Measurements from ENCODE around the gene COL5A1.

The COL5A1 gene

DNA sequence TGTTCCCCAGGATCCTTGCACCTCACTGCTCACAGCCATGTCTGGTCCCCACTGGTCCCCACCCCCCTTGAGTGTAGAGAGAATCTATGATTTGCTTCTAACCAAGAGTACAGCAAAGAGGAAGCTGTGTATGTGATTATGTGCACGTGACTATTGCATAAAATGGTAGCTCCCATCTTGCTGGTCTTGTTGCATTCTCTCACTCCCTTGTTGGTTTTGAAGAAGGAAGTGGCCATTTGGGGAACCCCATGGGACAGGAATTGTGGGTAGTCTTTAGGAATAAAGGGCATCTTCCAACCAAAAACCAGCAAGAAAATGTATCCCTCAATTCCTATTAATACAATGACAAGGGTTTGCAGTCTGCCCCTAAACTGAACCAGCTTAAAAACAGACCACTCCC, 233.8 kb downstream of the COL5A1 start:
- no peak for DNase-seq (ENCODE audit: low read depth)

DNA sequence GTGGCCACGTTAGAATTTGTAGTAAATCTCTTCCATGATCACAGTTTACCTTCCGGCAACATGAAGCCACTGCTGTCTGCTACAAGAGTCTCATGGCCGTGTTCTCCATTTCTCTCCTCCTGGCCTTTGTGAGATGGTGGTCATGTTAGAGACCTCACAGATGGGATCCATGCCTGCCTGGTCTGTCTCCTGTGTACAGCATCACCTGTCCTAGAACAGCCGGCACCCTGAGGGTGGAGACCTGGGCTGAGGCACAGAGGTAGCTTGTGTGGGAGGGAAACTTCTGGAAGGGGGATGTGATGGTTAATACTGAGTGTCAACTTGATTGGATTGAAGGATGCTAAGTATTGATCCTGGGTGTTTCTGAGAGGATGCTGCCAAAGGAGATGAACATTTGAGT, 235.9 kb downstream of the COL5A1 start:
- DNase-seq (ENCODE audit: low read depth) = no peak

DNA sequence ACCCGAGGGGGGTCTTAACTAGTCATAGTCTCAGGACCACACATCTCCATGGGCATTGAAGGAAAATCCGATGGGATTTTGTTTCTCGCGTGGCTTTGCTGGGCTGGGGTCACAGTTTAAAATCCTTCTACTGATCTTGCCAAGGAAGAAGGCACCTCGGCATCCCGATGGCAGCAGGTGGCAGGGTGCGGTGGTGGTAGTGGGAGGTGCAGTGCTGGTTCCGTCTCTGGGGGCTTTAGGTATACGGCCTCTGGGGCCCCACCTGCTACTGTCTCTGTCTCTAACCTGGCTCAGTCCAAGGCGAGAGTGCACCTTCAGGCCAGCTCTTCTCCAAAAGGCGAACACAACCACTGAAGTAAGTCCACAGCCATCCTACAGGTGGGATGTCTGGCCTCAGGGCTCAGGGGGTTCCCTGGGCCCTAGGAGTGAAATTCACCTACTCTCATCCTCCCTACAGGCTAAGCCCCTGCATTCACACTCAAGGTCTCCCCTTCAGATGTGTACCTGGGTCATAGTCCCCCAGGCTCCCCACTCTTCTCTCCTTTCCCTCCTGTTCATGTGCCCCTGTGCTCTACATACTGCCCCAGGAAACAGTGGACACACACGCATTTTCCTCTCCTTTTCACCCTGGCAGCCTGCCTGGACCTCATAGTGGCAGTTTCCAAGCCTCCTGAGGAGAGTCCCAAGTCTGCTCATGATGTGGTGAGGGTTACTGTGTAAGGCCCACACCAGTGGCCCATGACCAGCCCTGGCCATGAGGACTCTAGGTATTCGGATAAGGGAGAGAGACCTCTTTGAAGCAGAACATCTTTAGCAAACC, 238.3 kb downstream of the COL5A1 start:
- DNase-seq (ENCODE audit: low read depth) = no peak

DNA sequence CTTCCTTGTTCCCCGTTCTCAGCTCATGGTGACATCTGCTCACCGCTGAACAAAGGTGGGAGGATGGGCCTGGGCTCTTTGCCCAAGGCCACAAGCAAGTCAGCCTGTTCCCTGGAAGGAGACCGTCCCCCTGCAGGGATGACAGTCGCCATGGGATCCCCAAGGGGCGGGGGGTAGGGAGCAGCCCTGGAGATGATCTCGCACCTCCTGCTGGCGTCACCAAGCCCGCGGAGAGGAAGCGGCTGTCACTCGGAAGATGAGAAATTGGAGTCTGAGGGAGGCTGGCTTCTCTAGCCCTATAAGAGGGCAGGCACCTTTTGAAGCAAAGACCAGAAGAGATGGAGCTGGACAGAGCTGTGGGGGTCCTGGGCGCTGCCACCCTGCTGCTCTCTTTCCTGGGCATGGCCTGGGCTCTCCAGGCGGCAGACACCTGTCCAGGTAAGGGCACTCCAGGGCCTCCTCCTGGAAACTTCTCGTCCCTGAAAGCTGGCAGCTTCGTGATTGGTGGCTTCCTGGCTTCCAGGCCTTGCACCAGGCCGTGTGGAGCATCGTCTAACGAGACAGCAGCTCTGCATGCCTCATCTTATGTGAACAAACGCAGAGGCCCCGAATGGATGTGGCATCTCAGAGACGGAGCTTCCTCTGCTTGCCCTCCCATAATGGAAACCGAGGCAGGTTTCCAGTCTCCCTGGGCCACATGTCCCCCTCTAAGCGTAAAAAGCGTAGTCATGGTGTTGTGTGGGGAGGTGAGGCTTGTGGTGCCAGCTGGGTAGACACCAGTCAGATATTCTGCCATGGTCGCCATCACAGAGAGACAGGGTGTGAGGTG, 239.1 kb downstream of the COL5A1 start, which contains the start of gene FCN2:
FCN2 (plus strand) TSS at position 327 of the 829 bp plus-strand sequence; CDS start at position 339, 12 bp downstream.
- DNase-seq (ENCODE audit: low read depth) = no peak

DNA sequence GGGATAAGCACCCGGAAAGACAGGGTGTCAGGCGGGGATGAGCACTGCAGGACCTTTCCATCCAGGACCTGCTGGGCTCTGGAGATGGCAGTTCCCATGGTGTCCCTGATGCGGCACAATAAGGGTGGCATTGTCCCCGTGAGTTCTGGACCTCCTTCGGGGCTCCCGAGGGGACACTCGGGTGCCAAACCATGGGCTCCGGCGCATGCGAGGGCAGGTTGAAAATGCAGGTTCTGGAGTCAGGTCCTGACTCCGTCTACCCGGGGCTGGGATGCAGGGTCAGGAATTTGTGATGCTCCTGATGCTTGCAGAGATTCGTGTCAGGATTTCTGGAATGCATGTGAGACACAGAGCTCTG, 239.7 kb downstream of the COL5A1 start:
- DNase-seq (ENCODE audit: low read depth) = no peak

DNA sequence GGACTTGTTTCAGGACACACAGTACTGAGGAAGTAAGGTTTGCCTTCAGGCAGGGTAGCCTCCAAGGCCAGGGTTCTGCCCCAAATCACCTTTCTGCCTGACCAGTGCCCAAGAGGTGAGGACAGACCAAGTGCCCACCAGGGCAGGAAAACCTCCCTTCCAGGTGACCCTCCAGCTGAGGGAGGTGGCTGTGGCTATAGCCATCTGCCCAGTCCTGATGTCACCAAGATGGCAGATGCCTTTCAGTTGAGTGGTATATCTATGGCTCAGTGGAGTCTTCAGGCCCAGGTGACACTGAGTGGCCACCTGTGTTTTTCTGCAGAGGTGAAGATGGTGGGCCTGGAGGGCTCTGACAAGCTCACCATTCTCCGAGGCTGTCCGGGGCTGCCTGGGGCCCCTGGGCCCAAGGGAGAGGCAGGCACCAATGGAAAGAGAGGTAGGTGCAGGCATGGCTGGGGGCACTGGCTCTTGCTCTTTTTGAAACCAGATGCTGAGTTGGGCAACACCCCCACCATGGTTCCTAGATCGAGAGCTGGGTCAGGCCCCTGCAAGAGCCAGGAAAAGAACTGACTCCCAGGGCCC, 240.7 kb downstream of the COL5A1 start:
- no peak for DNase-seq (ENCODE audit: low read depth)

DNA sequence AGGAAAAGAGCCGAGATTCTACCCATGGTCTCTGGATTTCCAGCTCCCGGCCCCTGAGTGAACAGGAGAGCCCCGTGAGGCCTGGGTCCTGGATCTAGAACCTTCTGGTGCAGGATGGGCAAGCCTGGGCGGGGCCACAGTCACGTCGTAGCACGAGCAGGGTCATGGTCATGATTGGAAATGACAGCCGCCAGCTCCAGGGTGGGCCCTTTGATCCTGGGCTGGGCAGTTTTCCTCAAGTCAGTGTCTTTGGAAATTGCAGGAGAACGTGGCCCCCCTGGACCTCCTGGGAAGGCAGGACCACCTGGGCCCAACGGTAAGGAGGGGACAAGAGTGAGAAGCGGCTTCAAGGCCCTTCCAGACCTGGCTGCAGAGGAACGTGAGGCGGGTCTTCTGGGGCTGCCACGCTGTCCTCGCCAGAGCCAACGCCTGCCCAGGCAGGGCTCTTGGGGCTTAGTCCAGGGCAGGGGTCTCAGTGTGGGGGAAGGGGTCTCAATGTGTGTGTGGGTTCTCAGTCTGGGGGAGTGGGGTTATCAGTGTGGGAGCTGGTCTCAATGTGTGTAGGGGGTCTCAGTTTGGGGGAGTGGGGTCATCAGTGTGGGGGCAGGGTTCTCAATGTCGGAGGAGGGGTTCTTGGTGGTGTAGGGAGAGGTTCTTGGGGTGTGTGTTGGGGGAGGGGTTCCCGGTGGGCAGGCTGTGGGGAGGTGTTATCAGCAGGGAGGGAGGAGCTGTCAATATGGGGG, 241.6 kb downstream of the COL5A1 start:
- DNase-seq (ENCODE audit: low read depth) = no peak

DNA sequence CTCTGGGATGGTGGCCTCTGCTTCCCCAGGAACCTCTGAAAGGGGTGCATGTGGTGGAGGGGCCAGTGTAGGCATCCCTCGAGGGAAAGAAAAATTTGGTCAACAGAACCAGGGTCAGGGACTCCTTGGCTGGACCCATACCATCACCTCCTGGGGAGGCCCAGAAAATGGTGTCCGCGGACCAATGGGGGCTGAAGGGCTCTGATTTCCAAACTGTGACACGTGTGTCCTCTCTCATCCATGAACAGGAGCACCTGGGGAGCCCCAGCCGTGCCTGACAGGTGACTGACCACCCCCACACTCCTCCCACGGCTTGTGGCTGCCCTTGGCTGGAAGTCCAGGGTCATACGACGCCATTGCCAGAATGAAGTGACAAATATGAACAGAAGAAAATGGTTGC, 242.9 kb downstream of the COL5A1 start:
- DNase-seq (ENCODE audit: low read depth) = no peak

DNA sequence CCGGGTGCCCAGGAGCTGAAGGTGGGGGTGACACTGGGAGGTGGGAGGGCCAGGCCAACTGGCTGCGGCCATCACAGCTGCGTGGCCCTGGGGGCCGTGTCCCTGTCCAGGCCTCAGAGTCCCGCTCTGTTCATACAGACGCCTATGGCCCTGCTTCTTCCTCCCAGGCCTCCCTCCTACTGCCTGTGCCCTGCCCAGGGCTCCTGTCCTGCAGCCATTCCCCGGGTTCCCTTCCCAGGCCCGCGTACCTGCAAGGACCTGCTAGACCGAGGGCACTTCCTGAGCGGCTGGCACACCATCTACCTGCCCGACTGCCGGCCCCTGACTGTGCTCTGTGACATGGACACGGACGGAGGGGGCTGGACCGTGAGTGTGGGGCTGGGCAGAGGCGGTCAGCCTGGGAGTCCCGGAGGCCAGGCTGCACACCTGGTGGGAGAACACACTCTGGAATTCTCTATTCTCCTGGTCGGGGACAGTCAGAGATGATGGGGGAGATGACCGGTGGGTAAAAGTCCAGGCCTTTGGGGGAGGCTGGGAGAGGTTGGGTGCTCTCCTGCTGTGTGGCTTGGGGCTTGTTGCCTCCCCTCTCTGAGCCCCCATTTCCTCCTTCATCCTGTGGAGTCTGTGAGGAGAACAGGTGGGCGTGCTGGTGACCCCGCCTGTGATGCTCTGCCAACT, 243.5 kb downstream of the COL5A1 start:
- DNase-seq (ENCODE audit: low read depth) = no peak

DNA sequence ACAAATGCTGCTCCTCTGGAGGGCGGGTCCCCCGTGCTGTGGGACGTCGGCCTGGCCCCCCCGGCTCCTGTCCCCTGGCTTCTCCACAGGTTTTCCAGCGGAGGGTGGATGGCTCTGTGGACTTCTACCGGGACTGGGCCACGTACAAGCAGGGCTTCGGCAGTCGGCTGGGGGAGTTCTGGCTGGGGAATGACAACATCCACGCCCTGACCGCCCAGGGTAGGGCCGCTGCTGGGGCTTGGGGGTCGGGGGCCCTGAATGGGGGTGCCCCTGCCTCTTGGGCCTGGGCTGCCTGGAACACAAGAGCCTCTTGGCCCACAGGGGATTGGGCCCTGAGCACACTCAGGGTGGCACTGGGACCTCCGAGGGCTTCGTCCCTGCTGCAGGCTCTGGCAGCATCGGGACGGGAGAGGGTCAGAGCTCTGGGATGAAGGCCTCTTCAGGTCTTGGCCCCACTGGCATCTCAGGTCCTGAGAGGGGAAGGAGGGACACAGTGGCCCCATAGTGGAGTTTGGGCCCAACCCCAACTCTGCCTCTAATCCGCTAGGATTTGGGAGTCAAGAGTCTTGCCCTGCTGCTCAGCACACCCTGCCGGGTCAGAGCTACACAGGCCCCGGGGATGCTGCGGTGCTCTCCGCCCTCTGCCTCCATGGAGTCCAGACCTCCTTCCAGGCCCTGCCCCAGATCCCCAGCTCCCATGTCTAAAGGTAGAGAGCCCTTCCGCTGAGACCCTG, 244.2 kb downstream of the COL5A1 start:
- DNase-seq (ENCODE audit: low read depth) = no peak

DNA sequence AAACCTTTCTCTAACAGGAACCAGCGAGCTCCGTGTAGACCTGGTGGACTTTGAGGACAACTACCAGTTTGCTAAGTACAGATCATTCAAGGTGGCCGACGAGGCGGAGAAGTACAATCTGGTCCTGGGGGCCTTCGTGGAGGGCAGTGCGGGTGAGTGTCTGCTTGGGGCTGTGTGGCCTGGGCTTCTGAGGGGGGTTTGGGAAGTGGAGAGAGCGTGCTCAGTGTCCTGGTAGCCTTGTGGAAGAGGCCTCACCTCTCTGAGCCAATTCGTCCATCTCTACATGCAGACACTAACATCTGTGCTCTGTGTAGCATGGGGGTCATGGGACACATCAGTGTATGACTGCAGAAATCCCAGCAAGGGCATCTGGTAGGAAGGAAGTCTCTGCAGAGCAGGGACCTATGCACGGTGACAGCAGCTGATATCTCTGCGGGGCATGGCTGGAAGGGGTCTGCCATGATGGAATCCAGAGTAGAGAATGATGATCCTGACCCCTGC, 244.9 kb downstream of the COL5A1 start:
- no peak for DNase-seq (ENCODE audit: low read depth)

DNA sequence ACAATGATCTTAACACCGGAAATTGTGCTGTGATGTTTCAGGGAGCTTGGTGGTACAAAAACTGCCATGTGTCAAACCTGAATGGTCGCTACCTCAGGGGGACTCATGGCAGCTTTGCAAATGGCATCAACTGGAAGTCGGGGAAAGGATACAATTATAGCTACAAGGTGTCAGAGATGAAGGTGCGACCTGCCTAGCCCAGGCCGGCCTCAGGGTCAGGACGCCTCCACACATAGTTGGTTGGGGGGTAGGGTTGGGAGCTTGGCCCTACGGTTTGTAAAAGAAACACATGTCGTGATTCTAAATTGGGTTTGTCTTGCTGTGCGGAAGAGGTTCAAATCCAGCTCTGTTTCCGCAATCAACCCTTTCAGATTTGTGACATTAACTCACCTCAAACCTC, 245.6 kb downstream of the COL5A1 start:
- DNase-seq (ENCODE audit: low read depth) = no peak

DNA sequence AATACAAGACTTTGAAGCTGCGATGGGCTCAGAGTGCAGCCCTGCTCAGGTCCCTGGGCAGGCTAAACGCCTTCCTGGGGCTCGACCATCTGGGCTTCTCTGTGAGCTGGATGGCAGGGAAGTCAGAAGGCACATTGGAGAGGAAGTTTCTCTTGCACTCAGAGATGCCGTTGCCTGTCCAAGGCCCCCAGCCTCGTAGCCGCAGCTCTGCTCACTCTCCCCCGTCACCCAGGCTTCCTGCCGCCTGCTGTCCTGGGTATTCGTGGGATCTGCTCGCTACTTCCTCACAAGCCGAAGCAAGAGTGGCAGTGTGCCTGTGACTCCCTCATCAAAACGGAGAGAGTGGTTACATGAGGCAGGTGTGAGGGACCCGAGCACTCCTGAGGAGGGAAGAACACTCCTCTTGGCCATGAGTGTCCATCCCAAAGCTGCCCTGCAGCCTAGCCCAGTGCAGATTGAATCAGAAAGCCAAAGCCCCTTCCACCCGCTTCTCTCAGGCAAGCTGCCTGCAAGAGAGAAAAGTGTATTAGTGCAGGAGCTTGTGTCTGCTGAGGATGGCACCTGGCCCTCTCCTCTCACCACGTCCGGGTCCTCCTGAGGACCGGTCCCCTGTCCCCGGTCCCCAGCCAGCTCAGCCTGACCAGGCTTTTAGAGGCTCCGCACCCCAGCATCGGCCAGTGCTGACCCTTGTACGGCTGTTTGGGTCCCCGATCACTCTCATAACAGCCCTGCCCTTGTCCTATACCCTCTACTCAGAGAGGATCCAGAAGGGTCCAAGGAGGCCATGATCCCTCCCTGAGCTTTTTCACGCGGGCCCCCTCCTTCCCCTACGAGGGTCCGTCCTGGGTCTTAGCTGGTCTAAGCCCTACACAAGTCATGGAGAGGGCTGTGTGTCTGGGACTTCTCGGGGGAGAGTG, 246.3 kb downstream of the COL5A1 start:
- DNase-seq (ENCODE audit: low read depth) = no peak

DNA sequence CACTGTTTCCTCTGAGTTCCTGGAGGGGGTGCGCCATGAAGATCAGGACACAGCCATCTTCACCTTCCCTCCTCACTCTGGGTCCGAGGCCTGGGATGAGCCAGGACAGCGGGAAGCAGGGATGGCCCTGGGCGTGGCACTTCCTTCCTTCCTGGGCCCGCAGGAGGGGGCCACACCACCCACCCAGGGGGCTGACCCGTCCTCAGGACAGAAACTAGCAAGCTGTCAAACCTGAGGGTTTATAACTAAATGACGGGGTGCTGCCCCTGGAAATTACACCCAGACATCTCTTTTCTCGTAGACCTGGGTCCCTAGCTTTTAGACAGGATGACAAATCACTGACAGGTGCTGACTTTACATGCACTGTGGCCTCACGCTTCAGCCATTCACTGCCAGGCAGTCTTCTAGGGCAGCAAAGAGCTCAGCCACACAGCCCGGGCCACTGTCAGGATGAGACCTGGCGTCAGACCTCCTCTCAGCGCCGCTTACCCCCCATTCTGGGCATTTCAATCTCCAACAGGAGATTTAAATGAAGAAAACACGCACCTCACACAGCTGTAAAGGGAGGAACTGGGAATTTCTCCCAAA, 247.1 kb downstream of the COL5A1 start:
- no peak for DNase-seq (ENCODE audit: low read depth)

DNA sequence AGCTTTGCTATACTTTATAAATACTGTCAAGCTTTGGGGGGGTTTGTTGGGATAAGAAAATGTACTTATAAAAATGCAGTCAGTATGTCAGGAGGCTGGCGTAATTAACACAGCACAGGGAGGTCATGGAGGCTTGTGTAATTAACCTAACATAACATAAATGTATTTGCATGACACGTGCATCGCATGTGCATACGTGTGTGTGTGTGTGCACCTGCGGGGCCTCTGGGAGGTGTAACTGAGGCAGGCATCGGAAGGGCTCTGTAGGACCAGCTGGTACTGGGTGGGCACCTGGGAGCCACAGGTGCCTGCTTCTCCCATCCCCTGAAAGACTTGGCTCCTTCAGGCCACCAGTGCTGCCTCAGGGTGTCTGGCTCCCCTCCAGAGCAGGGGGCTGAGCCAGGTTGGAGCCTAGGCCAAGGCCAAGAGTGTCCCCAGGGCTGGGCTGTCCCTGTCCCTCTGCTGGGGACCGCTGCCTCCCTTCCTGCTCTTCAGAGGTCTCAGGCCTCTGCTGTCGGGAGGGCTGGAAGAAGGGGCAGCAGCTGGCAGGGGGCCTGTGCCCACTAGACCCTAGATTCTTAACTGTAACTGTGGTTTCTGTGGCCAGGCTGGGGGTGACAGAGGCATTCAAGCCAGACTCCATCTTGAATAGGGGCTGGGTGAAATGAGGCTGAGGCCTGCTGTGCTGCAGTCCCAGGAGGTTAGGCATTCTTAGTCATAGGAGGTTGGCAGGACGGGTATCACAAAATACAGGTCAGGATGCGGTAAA, 248.0 kb downstream of the COL5A1 start:
- no peak for DNase-seq (ENCODE audit: low read depth)

DNA sequence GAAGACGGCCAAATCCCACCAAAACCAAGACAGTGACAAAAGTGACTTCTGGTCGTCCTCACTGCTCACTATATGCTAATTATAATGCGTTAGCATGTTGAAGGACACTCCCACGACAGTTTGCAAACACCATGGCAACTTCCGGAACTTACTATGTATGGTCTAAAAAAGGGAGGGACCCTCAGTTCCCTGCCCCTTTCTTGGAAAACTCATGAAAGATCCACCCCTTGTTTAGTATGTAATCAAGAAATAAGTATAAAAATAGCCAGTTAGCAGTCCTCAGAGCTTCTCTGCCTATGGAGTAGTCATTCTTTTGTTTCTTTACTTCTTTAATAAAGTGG, 248.5 kb downstream of the COL5A1 start:
- DNase-seq (ENCODE audit: low read depth) = no peak

DNA sequence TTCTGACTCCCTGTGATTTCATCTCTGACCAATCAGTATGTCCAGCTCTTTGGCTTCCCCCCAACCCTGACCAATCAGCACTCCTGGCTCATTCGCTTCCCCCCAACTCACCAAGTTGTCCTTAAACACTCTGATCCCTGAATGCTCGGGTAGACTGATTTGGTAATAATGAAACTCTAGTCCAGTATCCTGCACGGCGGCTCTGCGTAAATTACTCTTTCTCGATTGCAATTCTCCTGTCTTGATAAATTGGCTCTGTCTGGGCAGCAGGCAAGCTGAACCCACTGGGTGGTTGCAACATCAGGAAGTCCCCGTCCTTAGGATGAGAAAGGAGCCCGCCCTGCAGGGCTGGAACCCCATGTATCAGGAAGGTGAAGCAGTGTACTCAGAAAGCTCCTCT, 249.4 kb downstream of the COL5A1 start:
- peak; percentile 8 for DNase-seq (ENCODE audit: low read depth)

DNA sequence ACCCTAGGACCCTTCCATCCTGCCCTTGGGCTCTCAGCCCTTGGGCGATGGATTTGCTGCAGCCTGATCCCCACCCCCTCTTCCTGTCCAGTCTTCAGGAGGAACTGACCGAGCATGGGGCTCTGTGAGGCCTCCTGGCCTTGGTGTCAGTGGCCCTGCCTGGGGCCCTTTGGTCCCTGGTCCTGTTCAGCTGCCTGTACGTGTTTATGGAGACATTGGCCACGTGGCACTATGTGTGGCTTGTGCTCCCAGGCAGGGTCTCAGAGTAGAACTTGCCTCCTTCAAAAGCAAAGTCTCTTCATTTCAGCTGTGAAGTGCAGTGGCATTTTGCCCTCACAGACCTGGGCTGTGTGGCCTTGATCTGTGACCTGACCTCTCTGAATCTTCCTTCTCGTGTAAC, 250.1 kb downstream of the COL5A1 start:
- DNase-seq (ENCODE audit: low read depth) = no peak

DNA sequence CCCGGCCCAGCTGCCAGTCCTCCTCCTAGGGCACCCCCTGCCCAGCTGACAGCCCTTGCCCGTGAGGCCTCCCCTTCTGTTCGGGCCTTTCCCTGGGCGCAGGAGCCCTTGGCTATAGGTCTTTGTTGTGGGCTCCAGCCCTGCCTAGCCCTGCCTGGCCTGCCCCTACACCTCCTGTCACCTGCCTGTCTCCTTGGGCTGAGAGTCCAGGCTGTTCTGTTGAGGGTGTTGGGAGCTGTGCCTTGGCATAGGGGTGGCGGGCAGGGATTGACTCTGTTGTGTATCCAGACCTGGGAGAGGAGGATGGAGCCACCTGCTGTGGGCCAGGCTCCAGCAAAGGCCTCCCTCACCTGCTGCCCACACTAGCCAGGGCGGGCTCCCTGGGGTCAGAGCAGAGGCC, 250.6 kb downstream of the COL5A1 start:
- no peak for DNase-seq (ENCODE audit: low read depth)

Data from ELR (cell line).